Measurements from ENCODE around the gene C12orf75.

GRCh38 chr12:105393587-105393986, 63.1 kb downstream of the C12orf75 start:
- TF ChIP-seq CTCF (IDR thresholded peaks at IDR 0.05) (no peak), POLR2A (IDR thresholded peaks at IDR 0.05) (no peak)
